ENCODE data around the gene HERC6. TPM values are rescaled to one million over a fixed set of nuclear protein-coding genes. Genes with fewer than 3 reads are reported as not detected.

Gene HERC6
- total RNA-seq, 4 donors from 2014 or later: 0.46 to 8.8 (median 4.3) TPM

- H3K4me3 ChIP-seq (ENCODE audit: low read depth, poor library complexity, severe bottlenecking): no peak overlapping the region
- no peak for DNase-seq (ENCODE audit: low spot score in 2 of 2)
- intact Hi-C loops (cut with DNase I; ENCODE audit: low total_unique reads): no loop called here
- 91 to 94% methylated on average over 4 of the region's 4 CpGs for WGBS, 2 donors
- TF ChIP-seq, protein P1, sequence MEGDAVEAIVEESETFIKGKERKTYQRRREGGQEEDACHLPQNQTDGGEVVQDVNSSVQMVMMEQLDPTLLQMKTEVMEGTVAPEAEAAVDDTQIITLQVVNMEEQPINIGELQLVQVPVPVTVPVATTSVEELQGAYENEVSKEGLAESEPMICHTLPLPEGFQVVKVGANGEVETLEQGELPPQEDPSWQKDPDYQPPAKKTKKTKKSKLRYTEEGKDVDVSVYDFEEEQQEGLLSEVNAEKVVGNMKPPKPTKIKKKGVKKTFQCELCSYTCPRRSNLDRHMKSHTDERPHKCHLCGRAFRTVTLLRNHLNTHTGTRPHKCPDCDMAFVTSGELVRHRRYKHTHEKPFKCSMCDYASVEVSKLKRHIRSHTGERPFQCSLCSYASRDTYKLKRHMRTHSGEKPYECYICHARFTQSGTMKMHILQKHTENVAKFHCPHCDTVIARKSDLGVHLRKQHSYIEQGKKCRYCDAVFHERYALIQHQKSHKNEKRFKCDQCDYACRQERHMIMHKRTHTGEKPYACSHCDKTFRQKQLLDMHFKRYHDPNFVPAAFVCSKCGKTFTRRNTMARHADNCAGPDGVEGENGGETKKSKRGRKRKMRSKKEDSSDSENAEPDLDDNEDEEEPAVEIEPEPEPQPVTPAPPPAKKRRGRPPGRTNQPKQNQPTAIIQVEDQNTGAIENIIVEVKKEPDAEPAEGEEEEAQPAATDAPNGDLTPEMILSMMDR (IDR thresholded peaks at IDR 0.05): no peak
- TF ChIP-seq POLR2A (IDR thresholded peaks at IDR 0.05): no peak
Measured at GRCh38 chr4:88350786-88351185, 27.9 kb upstream of the HERC6 start.

- intact Hi-C loops (cut with DNase I; ENCODE audit: low total_unique reads): no loop called here
- no peak for DNase-seq (ENCODE audit: low spot score in 2 of 2)
- 24 to 38% methylated on average over 3 of the region's 3 CpGs for WGBS, 2 donors
- TF ChIP-seq, protein P1 (IDR thresholded peaks at IDR 0.05): no peak
- TF ChIP-seq POLR2A (IDR thresholded peaks at IDR 0.05): no peak
- no peak overlapping the region for H3K4me3 ChIP-seq (ENCODE audit: low read depth, poor library complexity, severe bottlenecking)
Measured at GRCh38 chr4:88352062-88352740, 26.5 kb upstream of the HERC6 start.

DNA sequence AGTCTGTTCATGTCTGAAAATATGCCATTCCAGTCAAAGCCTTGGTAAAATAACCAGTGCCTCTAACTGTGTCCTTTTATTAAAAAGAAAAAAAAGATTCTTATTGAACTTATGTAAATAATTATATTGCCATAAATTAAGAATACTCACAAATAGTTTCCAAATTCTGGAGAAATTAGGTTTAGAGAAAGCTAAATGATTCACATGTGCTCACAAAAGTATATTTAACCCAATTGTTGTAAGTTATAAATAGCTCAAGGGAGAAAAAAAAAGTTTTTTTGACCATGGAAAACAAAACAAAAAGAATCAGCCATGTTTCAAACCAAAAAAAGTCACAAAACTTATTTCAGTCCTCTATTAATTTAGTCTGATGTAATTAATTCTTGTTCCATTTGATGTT, 25.3 kb upstream of the HERC6 start:
- intact Hi-C loops (cut with DNase I; ENCODE audit: low total_unique reads): no loop called here
- H3K4me3 ChIP-seq (ENCODE audit: low read depth, poor library complexity, severe bottlenecking): no peak overlapping the region
- DNase-seq (ENCODE audit: low spot score in 2 of 2): no peak
- TF ChIP-seq, protein P1 (IDR thresholded peaks at IDR 0.05): no peak
- no peak for TF ChIP-seq POLR2A (IDR thresholded peaks at IDR 0.05)

GRCh38 chr4:88356771-88357170, 21.9 kb upstream of the HERC6 start:
- TF ChIP-seq, protein P1 (IDR thresholded peaks at IDR 0.05): no peak
- TF ChIP-seq POLR2A (IDR thresholded peaks at IDR 0.05): no peak
- no peak overlapping the region for H3K4me3 ChIP-seq (ENCODE audit: low read depth, poor library complexity, severe bottlenecking)
- no peak for DNase-seq (ENCODE audit: low spot score in 2 of 2)
- intact Hi-C loops (cut with DNase I; ENCODE audit: low total_unique reads): no loop called here

DNA sequence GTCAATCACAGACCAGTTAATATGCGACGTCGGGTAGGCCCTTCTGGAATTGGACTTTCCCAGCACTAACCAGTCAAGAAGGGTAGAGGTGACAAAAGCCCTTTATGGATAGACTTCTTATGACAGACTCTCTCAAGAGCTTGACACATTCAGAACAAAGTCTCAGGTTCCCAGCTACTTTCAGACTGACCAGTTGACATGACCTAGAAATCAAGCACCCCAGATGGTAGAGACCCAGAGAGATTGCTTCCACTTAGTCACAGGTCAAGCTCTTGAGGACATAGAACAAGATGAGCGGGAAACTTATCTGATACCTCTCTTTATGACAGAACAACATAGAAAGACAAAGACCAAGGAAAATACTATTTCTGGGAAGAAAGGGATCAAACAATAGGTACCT, 21.4 kb upstream of the HERC6 start:
- no peak overlapping the region for H3K4me3 ChIP-seq (ENCODE audit: low read depth, poor library complexity, severe bottlenecking)
- WGBS, 2 donors: 95 to 97% methylated on average over 4 of the region's 4 CpGs
- TF ChIP-seq POLR2A (IDR thresholded peaks at IDR 0.05): no peak
- TF ChIP-seq, protein P1 (IDR thresholded peaks at IDR 0.05): no peak
- intact Hi-C loops (cut with DNase I; ENCODE audit: low total_unique reads): no loop called here
- DNase-seq (ENCODE audit: low spot score in 2 of 2): no peak

DNA sequence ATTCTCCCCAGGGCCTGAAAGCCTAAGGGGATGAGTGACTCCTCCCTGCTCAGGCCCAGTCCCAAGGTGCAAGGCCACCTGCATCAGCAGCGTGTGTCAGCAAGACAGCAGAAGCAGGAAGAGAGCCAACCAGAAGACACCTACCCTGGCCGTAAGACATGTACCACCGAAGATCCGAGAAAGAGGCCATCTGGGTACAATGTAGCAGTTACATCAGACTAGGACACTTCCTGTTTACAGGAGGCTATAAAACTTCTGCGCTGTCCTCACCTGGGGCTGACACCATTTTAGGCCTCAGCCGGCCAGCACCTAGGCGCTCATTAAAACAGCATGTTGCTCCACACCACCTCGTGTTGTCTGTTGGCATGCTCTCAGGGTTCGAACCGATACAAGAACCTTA, 19.1 kb upstream of the HERC6 start:
- intact Hi-C loops (cut with DNase I; ENCODE audit: low total_unique reads): no loop called here
- no peak for DNase-seq (ENCODE audit: low spot score in 2 of 2)
- 91 to 92% methylated on average over 10 of the region's 10 CpGs for WGBS, 2 donors
- TF ChIP-seq, protein P1 (IDR thresholded peaks at IDR 0.05): no peak
- no peak for TF ChIP-seq POLR2A (IDR thresholded peaks at IDR 0.05)
- no peak overlapping the region for H3K4me3 ChIP-seq (ENCODE audit: low read depth, poor library complexity, severe bottlenecking)
